ENCODE data around the gene LPCAT1.
"Not testable (repeated sequence)": the region's sequence is repeated elsewhere in the genome, so short reads cannot be mapped to it uniquely, and the experiment has no call there.

Gene LPCAT1, protein sequence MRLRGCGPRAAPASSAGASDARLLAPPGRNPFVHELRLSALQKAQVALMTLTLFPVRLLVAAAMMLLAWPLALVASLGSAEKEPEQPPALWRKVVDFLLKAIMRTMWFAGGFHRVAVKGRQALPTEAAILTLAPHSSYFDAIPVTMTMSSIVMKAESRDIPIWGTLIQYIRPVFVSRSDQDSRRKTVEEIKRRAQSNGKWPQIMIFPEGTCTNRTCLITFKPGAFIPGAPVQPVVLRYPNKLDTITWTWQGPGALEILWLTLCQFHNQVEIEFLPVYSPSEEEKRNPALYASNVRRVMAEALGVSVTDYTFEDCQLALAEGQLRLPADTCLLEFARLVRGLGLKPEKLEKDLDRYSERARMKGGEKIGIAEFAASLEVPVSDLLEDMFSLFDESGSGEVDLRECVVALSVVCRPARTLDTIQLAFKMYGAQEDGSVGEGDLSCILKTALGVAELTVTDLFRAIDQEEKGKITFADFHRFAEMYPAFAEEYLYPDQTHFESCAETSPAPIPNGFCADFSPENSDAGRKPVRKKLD

DNA sequence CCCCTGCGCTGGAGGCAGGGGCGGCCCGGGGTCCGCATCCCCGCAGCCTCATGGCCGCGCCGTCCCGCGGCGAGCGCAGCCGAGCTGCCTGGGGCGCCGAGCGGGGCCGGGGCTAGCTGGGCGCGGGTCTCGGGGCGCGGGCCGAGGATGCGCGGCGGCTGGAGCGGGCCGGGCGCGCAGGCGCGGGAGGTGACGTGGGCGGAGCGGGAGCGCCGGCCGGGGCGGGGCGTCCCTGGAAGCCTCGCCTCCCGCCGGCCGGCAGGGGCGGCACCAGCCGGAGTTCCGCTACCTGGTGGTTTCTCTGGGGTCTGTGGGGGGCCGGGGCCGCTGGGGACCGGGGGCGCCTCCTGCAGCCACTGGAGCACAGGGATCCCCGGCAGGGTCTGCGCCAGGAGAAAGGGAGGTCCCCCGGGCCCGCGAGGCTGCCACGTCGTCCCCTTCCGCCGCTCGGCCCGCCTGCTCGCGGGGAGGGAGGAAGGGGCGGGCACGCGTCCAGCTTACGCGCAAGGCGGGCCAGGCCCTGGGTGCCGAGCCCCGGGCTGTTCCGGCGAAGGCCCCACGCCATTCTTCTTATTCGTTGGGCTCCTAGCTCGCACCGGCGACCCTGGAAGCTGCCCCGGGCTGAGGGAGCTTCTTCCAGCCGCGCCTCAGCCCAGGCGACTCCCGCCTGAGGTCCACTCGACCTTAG is at the start of gene LPCAT1:
Gene LPCAT1 (minus strand): TSS at position 168 of the 688 bp plus-strand sequence. CDS start 116 bp downstream, at position 52.
- DNase-seq (ENCODE audit: low read depth, low spot score), result no peak

- DNase-seq (ENCODE audit: low read depth, low spot score), result not testable (repeated sequence)
Measured at GRCh38 chr5:1571875-1572274, 48.1 kb upstream of the LPCAT1 start.

DNA sequence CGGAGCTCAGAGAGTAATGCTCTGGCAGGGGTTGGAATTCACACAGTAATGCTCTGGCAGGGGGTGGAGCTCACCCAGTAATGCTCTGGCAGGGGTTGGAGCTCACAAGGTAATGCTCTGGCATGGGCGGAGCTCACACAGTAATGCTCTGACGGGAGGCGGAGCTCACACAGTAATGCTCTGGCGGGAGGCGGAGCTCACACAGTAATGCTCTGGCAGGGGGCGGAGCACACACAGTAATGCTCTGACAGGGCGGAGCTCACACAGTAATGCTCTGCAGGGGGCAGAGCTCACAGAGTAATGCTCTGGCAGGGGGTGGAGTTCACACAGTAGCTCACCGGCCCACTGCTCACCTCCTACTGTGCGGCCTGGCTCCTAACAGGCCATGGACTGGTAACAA is 47.2 kb upstream of the LPCAT1 start:
- DNase-seq (ENCODE audit: low read depth, low spot score), result no peak

DNA sequence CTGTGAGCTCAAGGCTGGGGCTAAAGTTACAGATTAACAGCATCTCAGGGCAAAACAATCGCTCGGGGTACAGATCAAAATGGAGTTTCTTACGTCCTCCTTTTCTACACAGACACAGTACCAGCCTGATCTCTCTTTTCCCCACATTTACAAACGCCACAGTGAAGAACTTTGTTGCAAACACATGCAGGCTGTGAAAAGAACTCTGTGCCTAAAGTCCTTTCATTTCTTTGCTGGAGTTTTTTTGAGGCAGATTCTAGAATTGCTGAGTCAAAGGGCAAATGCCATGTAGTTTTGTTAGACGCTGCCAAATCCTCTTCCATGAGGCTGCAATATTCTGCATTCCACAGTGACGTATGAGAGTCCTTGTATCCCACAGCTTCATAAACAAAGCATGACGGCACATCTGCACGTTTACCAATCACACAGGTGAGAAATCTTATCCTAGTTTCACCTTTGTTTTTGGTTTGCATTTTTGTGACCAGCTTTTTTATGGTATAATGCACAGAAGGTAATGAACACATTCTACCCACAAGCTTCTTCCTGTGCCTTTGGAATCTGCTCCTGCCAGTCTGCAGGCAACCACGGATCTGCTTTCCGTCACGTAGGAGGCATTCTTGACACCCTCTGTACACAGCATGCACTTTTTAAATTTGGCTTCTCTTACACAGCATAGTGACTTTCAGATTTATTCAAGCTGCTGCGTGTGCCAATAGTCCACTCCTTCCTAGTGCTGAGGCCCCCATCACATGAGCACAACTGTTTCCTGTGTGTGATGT is 44.6 kb upstream of the LPCAT1 start:
- peak; percentile 61 for DNase-seq (ENCODE audit: low read depth, low spot score)

DNA sequence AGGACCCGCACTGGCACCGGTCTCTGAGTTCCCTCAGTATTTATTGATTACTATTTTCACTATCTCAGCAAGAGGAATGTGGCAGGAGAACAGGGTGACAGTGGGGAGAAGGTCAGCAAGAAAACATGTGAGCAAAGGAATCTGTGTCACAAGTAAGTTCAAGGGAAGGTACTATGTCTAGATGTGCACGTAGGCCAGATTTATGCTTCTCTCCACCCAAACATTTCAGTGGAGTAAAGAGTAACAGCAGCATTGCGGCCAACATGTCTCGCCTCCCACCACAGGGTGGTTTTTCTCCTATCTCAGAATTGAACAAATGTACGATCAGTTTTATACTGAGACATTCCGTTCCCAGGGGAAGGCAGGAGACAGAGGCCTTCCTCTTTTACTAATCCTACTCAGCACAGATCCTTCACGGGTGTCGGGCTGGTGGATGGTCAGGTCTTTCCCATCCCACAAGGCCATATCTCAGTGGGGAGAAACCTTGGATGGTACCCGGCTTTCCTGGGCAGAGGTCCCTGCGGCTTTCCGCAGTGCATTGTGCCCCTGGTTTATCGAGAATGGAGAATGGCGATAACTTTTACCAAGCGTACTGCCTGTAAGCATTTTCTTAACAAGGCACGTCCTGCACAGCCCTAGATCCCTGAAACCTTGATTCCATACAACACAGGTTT is 43.9 kb upstream of the LPCAT1 start:
- not testable (repeated sequence) for DNase-seq (ENCODE audit: low read depth, low spot score)

- no peak for DNase-seq (ENCODE audit: low read depth, low spot score)
Measured at GRCh38 chr5:1565737-1566734, 42.3 kb upstream of the LPCAT1 start.

DNA sequence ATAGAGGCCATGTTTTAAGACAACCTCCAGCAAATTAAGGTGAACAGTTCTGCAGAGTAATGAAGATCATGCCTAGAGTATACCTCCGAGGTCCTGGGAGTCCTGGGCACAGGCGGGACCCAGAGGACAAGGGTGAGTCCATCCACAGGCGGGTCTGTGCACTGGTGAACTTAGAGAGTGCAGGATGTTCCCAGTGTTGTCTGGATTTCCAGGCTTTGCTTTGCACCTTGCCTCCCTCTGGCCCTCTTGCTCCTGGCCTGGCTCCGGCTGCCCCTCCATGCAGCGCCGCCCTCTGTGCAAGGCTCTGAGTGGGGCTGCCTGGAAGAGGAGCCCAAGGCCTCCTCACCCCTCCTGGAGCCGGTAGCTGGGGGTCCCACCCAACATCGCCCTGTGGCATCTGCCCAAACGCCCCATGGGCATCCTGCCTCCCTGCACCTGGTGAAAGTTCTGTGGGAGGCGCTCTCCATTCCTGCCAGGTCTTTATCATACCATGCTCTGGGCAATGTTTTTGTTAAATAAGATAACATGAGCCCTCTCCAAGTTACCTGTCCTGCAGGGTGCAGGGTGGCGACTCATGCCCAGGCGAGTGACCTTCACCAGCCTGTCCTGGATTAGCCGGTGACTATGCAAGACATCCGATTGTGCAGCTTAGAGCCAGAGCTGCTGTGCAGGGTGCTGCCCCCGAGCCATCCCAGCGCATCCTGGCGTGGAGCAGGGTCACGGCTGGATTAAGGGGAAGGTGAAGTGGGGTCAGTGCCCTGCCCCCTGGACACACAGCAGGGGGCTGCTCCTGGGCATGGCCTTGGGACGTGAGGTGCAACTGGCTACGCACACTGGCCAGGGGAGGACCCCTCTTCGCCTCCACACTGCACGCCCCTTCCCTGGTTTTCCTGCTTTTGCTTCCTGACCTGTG is 41.3 kb upstream of the LPCAT1 start:
- DNase-seq (ENCODE audit: low read depth, low spot score), result no peak

- no peak for DNase-seq (ENCODE audit: low read depth, low spot score)
Measured at GRCh38 chr5:1564182-1564748, 40.5 kb upstream of the LPCAT1 start.

DNA sequence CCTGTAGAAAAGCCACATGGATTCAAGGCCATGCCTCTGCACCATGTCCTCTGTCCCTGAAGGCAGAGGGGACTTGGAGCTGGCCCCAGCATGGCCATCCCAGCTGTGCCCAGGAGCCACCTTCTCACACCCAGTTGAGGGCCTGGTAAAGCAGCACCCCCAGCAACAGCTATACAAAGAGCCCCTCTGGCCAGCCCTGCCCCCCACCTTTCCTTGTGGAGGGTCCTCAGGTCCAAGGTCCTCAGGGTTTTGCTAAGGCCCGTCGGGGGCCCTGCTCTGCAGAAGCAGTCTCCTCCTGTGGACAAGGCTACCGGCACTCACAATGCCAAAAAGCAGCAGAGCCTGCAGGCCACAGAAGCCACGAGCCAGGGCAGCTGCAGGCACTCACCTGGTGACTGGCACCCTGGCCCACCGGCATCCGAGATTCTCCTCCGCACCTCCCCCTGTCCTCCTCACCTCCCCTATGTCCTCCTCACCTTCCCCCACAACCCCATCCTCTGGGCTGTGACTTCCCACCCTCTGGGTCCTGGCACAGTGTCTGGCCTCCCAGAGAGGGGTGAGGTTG is 39.9 kb upstream of the LPCAT1 start:
- DNase-seq (ENCODE audit: low read depth, low spot score), result no peak

DNA sequence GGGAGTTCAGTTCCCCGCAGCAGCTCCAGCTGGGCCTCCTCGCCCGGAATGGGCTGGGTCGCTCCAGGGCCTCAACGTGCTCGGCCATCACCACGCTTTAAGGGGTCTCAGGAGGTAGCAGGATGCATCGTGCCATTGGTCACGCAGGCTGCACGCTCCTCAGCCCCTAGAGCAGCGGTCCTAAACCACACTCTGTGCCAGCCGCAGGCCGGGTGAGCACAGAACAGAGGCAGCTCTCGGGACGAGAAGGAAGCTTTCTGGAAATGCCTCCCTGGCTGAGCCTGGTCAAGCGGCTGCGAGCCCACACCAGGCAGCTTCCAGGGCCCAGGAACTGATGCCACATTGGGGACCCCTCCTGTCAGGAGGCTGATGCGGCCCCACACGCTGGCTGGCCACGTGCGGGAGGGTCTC is 39.3 kb upstream of the LPCAT1 start:
- DNase-seq (ENCODE audit: low read depth, low spot score), result no peak

- DNase-seq (ENCODE audit: low read depth, low spot score), result no peak
Measured at GRCh38 chr5:1562599-1562998, 38.8 kb upstream of the LPCAT1 start.

DNA sequence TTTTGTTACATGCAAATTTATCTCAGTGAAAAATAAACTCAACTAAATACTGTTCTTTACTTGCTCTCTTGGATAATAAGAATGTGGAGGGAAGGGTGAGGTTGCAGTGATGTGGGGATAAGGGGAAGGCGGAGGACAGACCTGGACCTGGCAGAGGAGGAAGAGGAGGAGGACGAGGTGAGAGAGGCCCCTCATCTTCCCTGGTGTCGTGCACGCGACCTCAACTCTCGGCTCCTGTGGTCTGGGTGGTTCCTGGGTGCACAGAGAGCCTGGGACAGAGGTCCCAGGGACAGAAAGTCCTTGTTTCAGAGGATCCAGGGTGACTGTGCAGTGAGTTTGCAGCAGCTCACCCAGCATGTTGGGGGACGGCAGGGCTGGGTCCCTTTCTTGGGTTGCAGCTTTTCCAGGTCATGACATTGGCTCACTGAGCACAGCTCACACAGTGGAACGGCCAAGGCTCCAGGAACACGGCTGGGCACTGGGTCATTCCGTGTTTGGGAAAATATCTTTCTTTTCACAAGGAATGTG is 37.7 kb upstream of the LPCAT1 start:
- no peak for DNase-seq (ENCODE audit: low read depth, low spot score)

DNA sequence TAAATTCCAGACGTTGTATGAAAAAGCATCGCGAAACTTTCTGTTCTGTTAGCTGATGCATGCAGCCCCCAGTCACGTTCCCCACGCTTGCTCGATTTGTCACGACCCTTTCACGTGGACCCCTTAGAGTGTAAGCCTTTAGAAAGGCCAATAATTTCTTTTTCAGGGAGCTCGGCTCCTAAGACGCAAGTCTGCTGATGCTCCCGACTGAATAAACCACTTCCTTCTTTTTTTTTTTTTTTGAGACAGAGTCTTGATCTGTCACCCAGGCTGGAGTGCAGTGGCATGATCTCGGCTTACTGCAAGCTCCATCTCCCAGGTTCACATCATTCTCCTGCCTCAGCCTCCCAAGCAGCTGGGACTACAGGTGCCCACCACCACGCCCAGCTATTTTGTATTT is 36.7 kb upstream of the LPCAT1 start:
- DNase-seq (ENCODE audit: low read depth, low spot score), result not testable (repeated sequence)

DNA sequence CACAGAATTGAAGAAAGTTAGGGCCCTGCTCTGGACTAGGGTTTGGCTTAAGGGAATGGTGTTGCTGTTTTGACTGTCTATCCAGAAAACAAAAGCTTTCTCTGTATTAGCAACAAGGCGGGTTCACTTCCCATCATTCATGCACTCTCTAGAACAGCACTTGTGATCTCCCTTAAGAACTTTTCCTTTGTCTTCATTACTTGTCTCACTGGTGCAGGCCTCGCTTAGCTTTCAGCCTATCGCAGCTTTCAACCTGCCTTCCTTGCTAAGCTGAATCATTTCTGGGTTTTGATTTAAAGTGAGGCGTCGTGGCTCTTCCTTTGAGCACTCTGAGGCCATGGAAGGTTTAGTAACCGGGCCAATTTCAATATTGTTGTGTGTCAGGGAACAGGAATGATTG is 35.2 kb upstream of the LPCAT1 start:
- DNase-seq (ENCODE audit: low read depth, low spot score), result no peak

DNA sequence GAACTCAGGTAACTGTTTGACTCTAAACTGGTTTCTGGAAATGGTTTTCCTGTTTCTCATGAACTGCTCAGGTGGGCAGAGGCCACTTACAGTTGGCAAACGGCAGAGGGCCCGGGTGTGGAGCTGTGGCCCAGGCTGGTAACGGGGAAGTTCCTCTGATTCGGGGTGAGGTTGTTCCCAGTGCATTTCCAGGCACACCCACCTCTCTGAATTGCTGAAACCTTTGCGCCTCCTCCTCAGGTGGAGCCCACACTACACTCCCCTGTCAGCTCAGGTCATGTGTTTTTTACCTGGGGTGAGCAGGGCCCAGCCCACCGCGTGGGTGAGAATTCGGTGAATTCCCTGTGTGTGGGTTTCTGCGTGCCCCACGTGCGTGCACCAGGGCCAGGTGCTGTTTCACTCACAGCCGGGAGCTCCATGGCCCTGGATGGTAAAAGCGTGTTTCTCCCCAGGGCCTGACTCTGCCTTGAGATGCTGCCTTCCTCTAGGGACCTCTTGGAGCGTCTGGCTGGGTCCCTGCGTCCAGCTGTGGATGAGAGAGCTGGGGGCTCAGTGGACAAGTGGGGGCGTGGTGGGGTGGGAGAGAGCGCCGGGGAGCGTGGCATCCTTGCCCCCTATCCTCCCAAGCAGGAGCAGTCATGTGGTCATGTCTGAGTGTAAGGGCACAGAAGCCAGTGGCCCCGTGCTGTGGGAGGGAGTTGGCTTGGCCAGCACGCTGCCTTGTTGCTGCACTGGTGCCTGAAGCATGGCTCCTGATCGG is 33.5 kb upstream of the LPCAT1 start:
- no peak for DNase-seq (ENCODE audit: low read depth, low spot score)

GRCh38 chr5:1555808-1556731 is 32.3 kb upstream of the LPCAT1 start:
- no peak for DNase-seq (ENCODE audit: low read depth, low spot score)
